ENCODE measurements around the gene KLHDC10. TPM values are rescaled to one million over a fixed set of nuclear protein-coding genes. Genes with fewer than 3 reads are reported as not detected.

Gene KLHDC10, protein sequence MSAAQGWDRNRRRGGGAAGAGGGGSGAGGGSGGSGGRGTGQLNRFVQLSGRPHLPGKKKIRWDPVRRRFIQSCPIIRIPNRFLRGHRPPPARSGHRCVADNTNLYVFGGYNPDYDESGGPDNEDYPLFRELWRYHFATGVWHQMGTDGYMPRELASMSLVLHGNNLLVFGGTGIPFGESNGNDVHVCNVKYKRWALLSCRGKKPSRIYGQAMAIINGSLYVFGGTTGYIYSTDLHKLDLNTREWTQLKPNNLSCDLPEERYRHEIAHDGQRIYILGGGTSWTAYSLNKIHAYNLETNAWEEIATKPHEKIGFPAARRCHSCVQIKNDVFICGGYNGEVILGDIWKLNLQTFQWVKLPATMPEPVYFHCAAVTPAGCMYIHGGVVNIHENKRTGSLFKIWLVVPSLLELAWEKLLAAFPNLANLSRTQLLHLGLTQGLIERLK
- 10.0 to 15.3 TPM (median 13.9 TPM) in 5 replicates for total RNA-seq (2022; extraction: Qiagen RNA extraction; ENCODE audit: low read depth)

DNA sequence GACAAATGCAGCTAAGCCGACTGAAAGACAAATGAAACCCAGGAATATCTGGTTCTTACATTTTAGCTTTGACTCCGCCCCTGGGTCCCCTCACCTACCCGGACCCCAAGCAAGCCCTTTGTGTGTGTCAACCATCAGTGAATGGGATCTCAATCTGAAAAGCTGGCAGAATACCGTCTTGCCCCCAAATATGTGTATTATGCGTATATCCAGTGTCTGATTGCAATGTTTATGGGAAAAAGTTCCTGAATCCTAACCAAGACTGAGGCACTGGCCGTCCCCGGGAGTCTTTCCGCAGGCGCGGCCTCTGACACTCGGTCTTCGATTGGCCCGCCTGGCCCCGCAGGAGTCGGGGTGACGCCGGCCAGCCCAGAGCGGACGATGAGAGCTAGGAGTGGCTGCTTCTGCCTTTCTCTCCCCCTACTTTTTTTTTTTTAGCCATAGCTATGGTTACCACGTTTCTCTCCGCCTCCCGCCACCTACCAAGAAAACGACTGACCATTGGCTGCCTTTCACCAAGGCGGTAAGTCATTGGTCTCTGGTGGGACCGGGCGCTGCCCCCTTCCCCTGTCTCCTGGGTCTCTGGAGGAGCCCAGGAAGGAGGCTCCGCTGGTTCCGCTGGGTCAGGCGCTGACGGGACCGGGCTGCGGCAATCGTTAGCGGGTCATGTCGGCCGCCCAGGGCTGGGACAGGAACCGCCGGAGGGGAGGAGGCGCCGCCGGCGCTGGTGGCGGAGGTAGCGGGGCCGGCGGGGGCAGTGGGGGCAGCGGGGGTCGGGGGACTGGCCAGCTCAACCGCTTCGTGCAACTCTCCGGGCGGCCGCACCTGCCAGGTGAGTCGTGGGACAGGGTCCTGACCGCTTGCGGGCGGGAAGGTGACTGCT lies at the start of gene KLHDC10:
TSS of gene KLHDC10 (plus strand) at position 557 of the 883 bp plus-strand sequence. CDS start at position 667, 110 bp downstream.

Other genes starting within 250 kb of the KLHDC10 start
- gene UBE2H, start 117.6 kb upstream of the KLHDC10 start, total RNA-seq (2022; extraction: Qiagen RNA extraction; ENCODE audit: low read depth), result 44.4 to 73.5 TPM (median 65.5 TPM) in 5 replicates
- 24.7 to 27.6 TPM (median 26.6 TPM) in 5 replicates for gene ZC3HC1, start 19.2 kb upstream of the KLHDC10 start, total RNA-seq (2022; extraction: Qiagen RNA extraction; ENCODE audit: low read depth)
- gene TMEM209, start 134.9 kb downstream of the KLHDC10 start, total RNA-seq (2022; extraction: Qiagen RNA extraction; ENCODE audit: low read depth), result 11.0 to 17.8 TPM (median 15.4 TPM) in 5 replicates
- gene SSMEM1, start 137.3 kb downstream of the KLHDC10 start, total RNA-seq (2022; extraction: Qiagen RNA extraction; ENCODE audit: low read depth), result not detected in 5 replicates
- 0.18 to 0.28 TPM in 2 of 5 replicates, not detected in the others for gene CPA2, start 196.3 kb downstream of the KLHDC10 start, total RNA-seq (2022; extraction: Qiagen RNA extraction; ENCODE audit: low read depth)
- 3.7 to 5.0 TPM (median 4.5 TPM) in 5 replicates for gene CPA4, start 222.6 kb downstream of the KLHDC10 start, total RNA-seq (2022; extraction: Qiagen RNA extraction; ENCODE audit: low read depth)